ES-I3 (cell line): Measurements from ENCODE around the gene SH2D1A.

Experiments used
- H3K36me3 ChIP-seq: 2 replicates; pipeline ENCODE4 v1.6.1; 2013; ENCODE audit warnings: mild to moderate bottlenecking, low read length, control low read depth, moderate library complexity; ENCODE audit not compliant: insufficient read depth
- H3K4me1 ChIP-seq: 2 replicates; pipeline ENCODE4 v1.6.1; 2013; ENCODE audit warnings: mild to moderate bottlenecking, control low read depth, low read length; ENCODE audit not compliant: insufficient read depth
- H3K9ac ChIP-seq: 2 replicates; pipeline ENCODE4 v1.6.1; 2013; ENCODE audit warnings: low read depth, mild to moderate bottlenecking, low read length, moderate library complexity
- H3K9me3 ChIP-seq: 2 replicates; pipeline ENCODE4 v1.6.1; 2013; ENCODE audit warnings: mild to moderate bottlenecking, low read length, moderate library complexity; ENCODE audit not compliant: control insufficient read depth, insufficient read depth

Gene SH2D1A

DNA sequence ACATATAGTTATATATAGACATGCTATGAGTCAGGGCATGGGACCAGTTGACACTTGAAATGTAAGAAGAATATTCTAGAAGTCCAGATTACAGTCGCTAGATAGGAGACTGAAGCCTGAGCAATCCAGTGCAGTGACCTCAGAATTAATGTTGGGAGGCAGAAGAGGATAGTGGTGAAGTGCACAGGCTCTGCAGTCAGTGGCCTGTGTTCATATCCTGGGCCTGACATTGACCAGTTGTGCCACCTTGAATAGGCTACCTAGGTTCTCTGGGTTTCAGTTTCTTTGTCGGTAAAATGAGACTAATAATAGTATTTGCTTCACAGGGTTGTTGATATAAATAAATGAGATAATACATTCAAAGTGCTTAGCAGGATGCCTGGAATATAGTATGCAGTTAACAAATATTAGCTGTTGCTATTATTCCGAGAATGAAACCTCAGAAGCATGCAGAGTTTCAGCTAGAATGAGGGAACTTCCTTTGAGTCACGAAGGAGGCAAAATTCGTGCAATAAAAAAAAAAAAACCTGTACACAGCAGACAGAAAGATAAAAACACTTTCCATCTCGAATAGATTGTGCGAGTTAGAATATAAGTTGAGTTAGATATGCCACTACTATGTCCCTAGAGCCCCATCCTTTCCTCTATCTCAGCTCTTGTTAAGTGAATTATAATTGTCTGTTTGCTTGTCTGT is 4.0 kb upstream of the SH2D1A start:
- no peaks in the 10 kb centered on the region for H3K36me3 ChIP-seq
- no peaks in the 10 kb centered on the region for H3K9me3 ChIP-seq
- H3K4me1 ChIP-seq = peaks cover 4% of the 10 kb centered on the region

DNA sequence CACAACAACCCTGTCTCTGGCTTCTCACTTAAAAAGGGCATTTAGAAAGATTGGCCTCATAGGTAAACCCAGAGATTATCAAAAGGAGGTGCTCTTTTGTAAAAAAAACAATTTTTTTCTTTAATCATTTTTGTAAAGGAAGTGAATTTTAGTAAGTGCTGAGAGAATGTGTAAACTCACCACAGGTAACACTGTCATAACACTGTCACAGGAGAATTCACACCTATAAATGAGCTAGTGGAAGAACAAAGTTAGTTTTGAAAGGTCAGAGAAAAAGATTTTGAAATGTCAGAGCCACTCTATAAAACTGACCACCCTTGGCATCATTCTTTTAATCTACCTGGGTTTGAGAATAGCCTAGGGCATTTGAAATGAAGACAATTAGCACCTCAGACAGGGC is 3.3 kb upstream of the SH2D1A start:
- Histone ChIP-seq H3K4me1 (peaks cover 11% of the 10 kb centered on the region), H3K9me3 (no peaks in the 10 kb centered on the region), H3K36me3 (no peaks in the 10 kb centered on the region), H3K9ac (no peak overlapping the region)

More for the DNA sequence above, 4.0 kb upstream of the SH2D1A start:
- H3K9ac ChIP-seq = no peak overlapping the region

DNA sequence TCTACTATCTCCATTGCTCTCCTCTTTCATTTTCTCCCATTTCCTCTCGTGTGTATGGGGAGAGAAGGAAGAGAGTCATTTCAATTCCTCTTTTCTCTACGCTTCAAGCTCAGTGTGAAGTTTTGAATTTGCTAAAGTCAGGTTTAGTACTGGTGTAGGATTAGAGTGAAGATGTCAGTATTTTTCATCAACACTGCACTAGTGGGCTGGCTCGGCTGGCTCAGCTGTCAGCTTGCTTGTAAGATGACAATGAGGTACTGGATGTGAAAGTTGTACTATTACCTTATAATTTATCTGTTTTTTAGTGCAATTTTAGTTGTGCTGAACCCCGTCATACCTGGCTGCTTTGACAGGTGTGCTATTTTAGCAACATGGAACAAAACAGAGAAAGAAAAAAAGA is 2.1 kb upstream of the SH2D1A start:
- no peak overlapping the region for H3K9ac ChIP-seq
- peaks cover 11% of the 10 kb centered on the region for H3K4me1 ChIP-seq
- H3K36me3 ChIP-seq = no peaks in the 10 kb centered on the region
- no peaks in the 10 kb centered on the region for H3K9me3 ChIP-seq

DNA sequence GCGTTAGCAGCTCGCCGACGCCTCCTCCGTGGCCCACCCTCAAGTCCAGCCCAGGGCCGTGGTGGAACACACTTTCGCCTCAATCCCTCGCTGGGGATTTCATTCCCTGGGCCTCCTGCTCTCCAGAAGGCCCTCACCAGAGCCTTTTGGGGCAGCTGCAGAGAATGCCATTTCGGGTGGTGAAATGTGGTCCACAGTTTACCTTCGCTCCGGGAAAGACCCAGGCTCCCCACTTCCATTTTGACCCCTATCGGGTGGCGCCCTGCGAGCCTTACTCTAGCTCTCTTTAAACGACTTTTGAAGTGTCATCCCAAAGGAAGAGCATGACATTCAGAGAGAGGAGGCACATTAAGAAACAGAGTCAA is 496 bp downstream of the SH2D1A start:
- Histone ChIP-seq H3K4me1 (peaks cover 11% of the 10 kb centered on the region), H3K9me3 (no peaks in the 10 kb centered on the region), H3K36me3 (no peaks in the 10 kb centered on the region), H3K9ac (no peak overlapping the region)

DNA sequence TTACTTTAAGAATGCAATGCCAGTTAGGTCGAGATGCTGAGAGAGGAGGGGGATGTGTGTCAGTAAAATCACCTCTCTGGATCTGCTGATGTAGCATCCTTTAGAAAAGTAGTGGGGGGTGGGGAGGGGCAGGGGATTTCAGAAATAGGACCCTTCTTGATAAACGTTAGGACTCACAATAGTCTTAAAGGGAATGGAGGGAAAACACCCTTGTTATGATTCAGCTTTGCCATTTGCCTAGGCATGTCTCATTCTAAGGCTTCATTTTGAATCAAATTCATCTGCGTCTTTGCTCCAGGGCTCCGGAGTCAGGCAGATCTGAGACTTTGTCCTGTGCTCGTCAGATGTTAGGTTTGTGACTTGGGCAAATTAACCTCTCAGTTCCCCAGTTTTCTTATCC is 879 bp downstream of the SH2D1A start:
- H3K36me3 ChIP-seq = no peaks in the 10 kb centered on the region
- H3K9ac ChIP-seq = no peak overlapping the region
- peaks cover 11% of the 10 kb centered on the region for H3K4me1 ChIP-seq
- H3K9me3 ChIP-seq = no peaks in the 10 kb centered on the region

DNA sequence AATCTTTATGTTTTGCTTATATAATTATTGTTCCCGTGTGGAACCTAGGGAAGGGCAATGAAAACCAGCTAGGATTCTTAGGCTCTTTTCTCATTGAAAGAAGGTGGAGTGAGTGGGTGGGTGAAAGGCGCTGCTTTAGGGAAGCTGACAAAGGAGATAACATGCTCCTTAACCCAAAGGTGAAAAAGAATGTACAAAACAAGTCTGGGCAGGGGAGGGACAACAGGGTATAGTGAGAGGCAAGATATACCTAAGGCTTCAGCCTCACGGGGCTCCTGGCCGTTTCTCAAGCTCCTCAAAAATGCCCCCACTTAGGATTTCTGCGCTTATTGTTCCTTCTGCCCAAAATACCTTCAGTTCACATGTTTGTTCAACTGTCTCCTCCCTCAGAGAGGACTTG is 1.8 kb downstream of the SH2D1A start:
- H3K9me3 ChIP-seq = no peaks in the 10 kb centered on the region
- H3K9ac ChIP-seq = no peak overlapping the region
- no peaks in the 10 kb centered on the region for H3K36me3 ChIP-seq
- H3K4me1 ChIP-seq = peaks cover 11% of the 10 kb centered on the region

DNA sequence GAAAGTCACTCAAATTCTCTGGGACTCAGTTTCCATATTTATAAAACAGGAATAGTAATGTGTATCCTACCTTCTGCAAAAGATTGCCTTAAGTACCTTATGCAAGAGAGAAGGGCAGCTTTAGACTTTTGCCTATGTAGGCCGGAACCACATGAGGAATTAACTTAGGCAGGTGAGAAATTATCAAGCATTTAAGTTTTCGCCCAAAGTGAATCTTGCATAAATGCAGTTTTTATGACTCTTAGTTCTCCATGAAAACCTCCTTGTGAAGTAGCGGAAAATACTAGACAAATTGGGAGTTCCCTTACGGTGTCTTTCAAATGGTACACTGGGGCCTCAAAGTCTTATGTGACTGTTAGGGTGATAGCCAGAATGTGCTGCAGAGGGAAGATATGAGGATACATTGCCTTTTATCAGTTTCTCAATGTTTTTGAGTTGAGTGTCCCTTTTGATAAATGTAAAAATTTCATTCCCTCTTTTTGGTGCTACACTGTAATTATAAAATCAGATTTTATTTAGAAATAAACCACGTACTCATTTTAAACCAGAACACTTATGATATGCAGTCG is 2.6 kb downstream of the SH2D1A start:
- H3K36me3 ChIP-seq = no peaks in the 10 kb centered on the region
- no peaks in the 10 kb centered on the region for H3K9me3 ChIP-seq
- peaks cover 11% of the 10 kb centered on the region for H3K4me1 ChIP-seq
- H3K9ac ChIP-seq = no peak overlapping the region

DNA sequence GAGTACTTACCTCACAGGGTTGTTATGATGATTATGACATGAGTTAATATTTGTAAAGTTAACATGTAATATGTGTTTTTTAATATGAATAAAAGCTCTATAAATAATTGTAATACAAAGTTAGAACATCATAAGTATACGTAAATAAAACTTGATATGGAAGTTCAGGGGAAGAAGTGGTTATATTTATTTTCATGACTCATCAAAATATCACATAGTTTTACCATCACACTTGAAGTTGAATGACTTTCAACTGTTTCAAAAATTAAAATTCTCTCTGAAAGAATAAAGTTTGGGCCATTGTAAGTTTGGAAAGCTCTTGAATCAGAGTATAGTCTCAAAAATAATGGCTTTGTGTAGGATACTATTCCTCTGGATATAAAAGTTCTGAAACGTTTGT is 8.3 kb downstream of the SH2D1A start:
- no peaks in the 10 kb centered on the region for H3K4me1 ChIP-seq
- H3K9me3 ChIP-seq = no peaks in the 10 kb centered on the region
- H3K36me3 ChIP-seq = no peaks in the 10 kb centered on the region
- no peak overlapping the region for H3K9ac ChIP-seq

DNA sequence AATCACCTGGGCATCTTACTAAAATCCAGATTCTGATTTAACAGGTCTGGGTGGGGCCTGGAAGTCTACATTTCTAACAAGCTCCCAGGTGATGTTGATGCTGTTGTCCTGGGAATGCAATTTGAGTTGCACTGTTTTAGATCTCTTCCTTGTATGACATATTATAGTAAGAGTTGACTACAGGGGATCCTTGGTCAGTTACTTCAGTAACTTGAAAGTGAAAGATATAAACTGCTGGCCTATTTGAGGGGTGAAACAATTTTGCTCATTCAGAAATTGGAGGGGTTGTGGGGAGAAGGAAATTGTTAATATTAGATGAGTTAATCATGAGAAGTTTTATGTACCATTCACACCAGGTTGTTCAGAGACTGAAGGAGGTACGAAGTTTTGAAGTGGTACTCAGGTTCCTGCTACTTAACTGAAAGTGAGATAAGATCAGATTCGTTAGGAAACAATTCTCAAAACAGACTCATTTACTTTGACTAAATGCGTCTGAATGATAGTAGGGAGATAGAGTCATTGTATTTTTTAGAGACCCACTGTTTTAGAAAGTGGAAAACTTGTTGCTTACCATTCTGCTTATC is 12.5 kb downstream of the SH2D1A start:
- no peaks in the 10 kb centered on the region for H3K4me1 ChIP-seq
- H3K9ac ChIP-seq = no peak overlapping the region
- no peaks in the 10 kb centered on the region for H3K36me3 ChIP-seq
- no peaks in the 10 kb centered on the region for H3K9me3 ChIP-seq

DNA sequence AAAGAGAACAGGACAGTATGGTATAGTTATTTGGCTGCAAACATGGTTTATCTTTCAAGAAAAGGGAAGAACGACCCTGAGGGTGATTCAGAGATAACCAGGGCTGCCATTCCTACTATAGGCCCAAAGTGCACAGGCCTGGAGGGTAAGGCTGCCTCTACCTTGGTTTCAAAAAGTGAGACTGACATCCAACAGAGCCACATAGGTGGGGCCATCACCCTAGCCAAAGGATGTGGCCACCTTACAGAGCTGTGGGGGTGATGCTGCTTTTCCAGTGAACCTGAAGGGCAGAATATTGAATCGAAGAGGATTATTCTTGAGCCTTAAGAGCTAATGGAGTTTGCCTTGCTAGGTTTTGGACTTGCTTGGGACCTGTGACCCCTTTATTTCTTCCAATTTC is 15.7 kb downstream of the SH2D1A start:
- no peaks in the 10 kb centered on the region for H3K4me1 ChIP-seq
- H3K9me3 ChIP-seq = no peaks in the 10 kb centered on the region
- no peaks in the 10 kb centered on the region for H3K36me3 ChIP-seq
- no peak overlapping the region for H3K9ac ChIP-seq

DNA sequence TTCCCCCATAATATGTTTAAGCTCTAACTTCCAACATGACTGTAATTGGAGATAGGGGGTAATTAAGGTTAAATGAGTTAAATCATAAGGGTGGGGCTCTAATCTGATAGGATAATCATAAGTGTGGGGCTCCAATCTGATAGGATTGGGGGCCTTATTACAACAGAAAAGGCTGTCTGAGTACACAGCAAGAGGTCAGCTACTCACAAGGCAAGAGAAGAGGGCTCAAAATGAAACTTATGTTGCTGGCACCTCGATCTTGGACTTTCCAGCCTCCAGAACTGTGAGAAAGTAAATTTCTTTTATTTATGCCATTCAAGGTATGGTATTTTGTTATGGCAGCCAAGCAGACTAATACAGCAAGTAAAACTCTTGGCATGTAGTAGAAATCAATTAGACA is 16.4 kb downstream of the SH2D1A start:
- H3K9me3 ChIP-seq = no peaks in the 10 kb centered on the region
- H3K4me1 ChIP-seq = no peaks in the 10 kb centered on the region
- H3K9ac ChIP-seq = no peak overlapping the region
- H3K36me3 ChIP-seq = no peaks in the 10 kb centered on the region

DNA sequence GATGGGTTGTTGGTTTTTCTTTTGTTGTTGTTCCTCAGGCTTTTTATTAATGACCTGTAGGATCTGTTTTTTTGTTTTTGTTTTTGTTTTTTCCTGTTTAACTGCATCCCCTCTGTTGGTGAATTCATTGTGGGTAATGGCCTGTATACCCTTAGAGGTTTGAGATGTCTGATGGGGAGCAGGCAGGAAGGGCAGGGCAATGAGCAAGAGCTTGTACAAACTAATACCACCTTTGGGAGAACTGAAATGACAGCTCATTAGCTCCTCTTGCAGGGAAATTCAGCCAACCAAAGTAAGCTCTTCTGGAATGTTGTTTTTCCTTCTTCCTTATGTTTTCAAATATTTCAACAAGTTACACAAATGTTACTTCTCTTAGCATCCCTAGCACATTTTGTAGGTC is 23.4 kb downstream of the SH2D1A start:
- no peak overlapping the region for H3K9ac ChIP-seq
- H3K4me1 ChIP-seq = no peaks in the 10 kb centered on the region
- no peaks in the 10 kb centered on the region for H3K9me3 ChIP-seq
- no peaks in the 10 kb centered on the region for H3K36me3 ChIP-seq

DNA sequence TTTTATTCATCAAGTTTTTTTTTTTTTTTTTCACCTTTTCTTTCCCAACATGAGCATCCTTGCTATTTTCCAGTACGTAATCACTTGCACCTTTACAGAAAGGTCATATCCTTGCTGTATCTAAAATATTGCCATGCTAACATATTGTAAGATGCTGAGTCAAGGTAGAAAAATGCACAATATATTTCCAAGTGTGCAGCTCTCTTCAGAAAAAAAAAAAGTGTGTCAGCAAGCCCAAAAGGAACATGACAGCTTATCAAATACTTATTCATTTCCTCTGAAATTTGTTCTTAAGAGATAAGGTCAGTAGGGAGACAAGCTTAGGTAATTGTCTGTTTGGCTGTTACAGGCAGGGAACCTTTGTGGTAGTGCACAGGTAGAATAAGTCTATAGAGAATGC is 27.0 kb downstream of the SH2D1A start:
- no peaks in the 10 kb centered on the region for H3K36me3 ChIP-seq
- H3K9me3 ChIP-seq = no peaks in the 10 kb centered on the region
- peaks cover 3% of the 10 kb centered on the region; the same call in 1 of the 2 replicates for H3K4me1 ChIP-seq
- no peak overlapping the region for H3K9ac ChIP-seq

DNA sequence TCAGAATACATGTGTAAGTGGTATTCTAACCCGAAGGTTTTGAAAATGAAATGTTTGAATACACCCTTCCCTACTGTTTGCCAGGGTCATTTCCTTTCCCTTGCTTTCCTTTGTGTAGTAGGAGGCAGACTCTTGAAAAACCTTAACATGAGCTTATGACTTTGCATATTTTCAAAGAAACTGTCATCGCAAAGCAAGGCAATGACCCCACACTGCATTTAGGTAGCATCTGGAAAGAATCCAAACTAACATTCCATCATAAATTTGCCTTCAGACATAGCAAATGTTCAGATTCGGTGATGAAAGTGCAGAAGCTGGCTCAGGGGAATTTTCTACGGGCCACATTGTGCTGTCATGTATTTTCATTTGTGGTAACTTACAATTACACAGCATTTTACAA is 32.3 kb downstream of the SH2D1A start:
- peaks cover 10% of the 10 kb centered on the region; the same call in 1 of the 2 replicates for H3K4me1 ChIP-seq
- no peak overlapping the region for H3K9ac ChIP-seq
- no peaks in the 10 kb centered on the region for H3K36me3 ChIP-seq
- H3K9me3 ChIP-seq = no peaks in the 10 kb centered on the region

DNA sequence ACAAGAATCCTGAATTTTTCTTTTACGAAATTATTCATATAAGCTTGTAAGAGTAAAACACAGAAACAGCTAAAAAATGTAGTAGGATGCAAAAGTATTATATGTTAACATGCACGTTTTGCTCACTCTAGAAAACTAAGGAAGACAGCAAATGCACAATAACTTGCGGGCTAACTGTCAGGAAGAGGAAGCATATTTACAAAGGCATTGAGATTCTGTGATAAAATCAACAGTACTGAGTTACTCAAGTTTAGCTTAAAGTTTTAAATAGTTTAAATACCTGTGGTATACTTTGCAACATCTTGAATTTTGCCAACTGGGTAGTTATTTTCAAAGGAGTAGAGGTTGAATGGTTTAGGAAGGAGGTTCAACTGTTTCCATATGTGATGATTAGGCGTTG is 37.0 kb downstream of the SH2D1A start:
- Histone ChIP-seq H3K9ac (no peak overlapping the region), H3K9me3 (no peaks in the 10 kb centered on the region), H3K36me3 (no peaks in the 10 kb centered on the region), H3K4me1 (0 out of 2 replicates have a peak, but pooled peaks cover 7% of the 10 kb centered on the region)
